Naive thymus-derived CD8-positive, alpha-beta T cell (primary cell): ENCODE data around the gene CRYBB3. TPM values are rescaled to one million over a fixed set of nuclear protein-coding genes. Genes with fewer than 3 reads are reported as not detected.
"Not testable (repeated sequence)": the region's sequence is repeated elsewhere in the genome, so short reads cannot be mapped to it uniquely, and the experiment has no call there.

Experiments used
- ATAC-seq, 2 donors: fragments of 150-1000 bp; cut with Tn5 transposase in 1 of 2; sonication (Bioruptor Pico), chemical (Tn5 transposase) in 1 of 2; 1 replicate in 1 of 2; 2 replicates in 1 of 2; pipeline ENCODE4 v1.10.0; 2021; ENCODE audit warnings: mild to moderate bottlenecking in 2 of 2, moderate library complexity in 2 of 2
- POLR2A ChIA-PET: fragments of 350-600 bp; sonication (Branson Sonifier 250); formaldehyde crosslinking; loops from one replicate; lab custom pipeline; 2021; ENCODE audit warnings: antibody characterized with exemption; lab: Charles Lee
- DNase-seq, 10 donors: peaks; one replicate each; pipeline versions ENCODE4 v3.0.0 to v3.0.0-alpha.2; 2020 to 2022
- H3K27ac Mint-ChIP-seq, 10 donors: one replicate each; pipeline ENCODE4 v1.8.0; 2020 to 2022; ENCODE audit warnings: mild to moderate bottlenecking in 10 of 10, mixed read lengths in 10 of 10, moderate library complexity in 4 of 10, inconsistent platforms in 1 of 10
- H3K27me3 Mint-ChIP-seq, 5 donors: one replicate each; pipeline ENCODE4 v1.8.0; 2021 to 2022; ENCODE audit warnings: mixed read lengths in 5 of 5
- H3K36me3 Mint-ChIP-seq, 3 donors: one replicate each; pipeline ENCODE4 v1.8.0; 2020 to 2022; ENCODE audit warnings: mixed read lengths in 3 of 3, mild to moderate bottlenecking in 2 of 3, inconsistent platforms in 1 of 3
- H3K4me1 Mint-ChIP-seq, 4 donors: one replicate each; pipeline ENCODE4 v1.8.0; 2021 to 2022; ENCODE audit warnings: mixed read lengths in 4 of 4
- H3K4me3 Mint-ChIP-seq, 10 donors: one replicate each; pipeline ENCODE4 v1.8.0; 2020 to 2022; ENCODE audit warnings: mild to moderate bottlenecking in 10 of 10, mixed read lengths in 10 of 10, moderate library complexity in 6 of 10, inconsistent platforms in 1 of 10
- H3K9me3 Mint-ChIP-seq, 9 donors: one replicate each; pipeline ENCODE4 v1.8.0; 2020 to 2022; ENCODE audit warnings: mixed read lengths in 9 of 9, mild to moderate bottlenecking in 3 of 9, inconsistent platforms in 1 of 9, moderate library complexity in 1 of 9
- polyA plus RNA-seq, 3 donors: library from polyadenylated mRNA; unstranded; fragments of 300-500 nt; fragmentation: Illumina TruSeq; gene quantifications; one replicate each; pipeline ENCODE4 v1.2.3, GENCODE V29; 2021
- total RNA-seq, 8 experiments: library from RNA in 2 of 8; stranded (reverse) in 2 of 8; gene quantifications; one replicate each; pipeline ENCODE4 v1.2.3 and lab custom pipeline; 2021 to 2026

Gene CRYBB3
- total and polyA plus RNA-seq, 5 experiments from 2014 or later, result not detected

- Mint-ChIP-seq H3K4me3 (no peak overlapping the region), H3K36me3 (peaks cover 0 to 3% (median 0%) of the 10 kb centered on the region in 3 donors), H3K27ac (no peak overlapping the region), H3K27me3 (no peaks in the 10 kb centered on the region), H3K4me1 (peaks cover 2 to 12% (median 3%) of the 10 kb centered on the region in 4 donors), H3K9me3 (no peaks in the 10 kb centered on the region)
- DNase-seq, result no peak
- no peak for ATAC-seq
- POLR2A ChIA-PET, result no interaction called here
Observed at GRCh38 chr22:25167082-25167481, 32.6 kb upstream of the CRYBB3 start.

GRCh38 chr22:25167834-25168601, 31.6 kb upstream of the CRYBB3 start:
- no peak overlapping the region for H3K4me3 Mint-ChIP-seq
- peaks cover 0 to 5% (median 0%) of the 10 kb centered on the region in 3 donors for H3K36me3 Mint-ChIP-seq
- H3K4me1 Mint-ChIP-seq, result peaks cover 2 to 12% (median 3%) of the 10 kb centered on the region in 4 donors
- ATAC-seq (no peak), DNase-seq (no peak)
- H3K27me3 Mint-ChIP-seq, result no peaks in the 10 kb centered on the region
- POLR2A ChIA-PET, result interaction anchor here (0.6 kb wide), 1 partner anchor 866 kb away, joined by 3 read pairs; no protein-coding TSS in a partner anchor
- H3K9me3 Mint-ChIP-seq, result no peaks in the 10 kb centered on the region
- H3K27ac Mint-ChIP-seq, result peak overlapping the region in 2 of 10 donors; percentile 14 to 53

GRCh38 chr22:25169278-25170031, 30.2 kb upstream of the CRYBB3 start:
- POLR2A ChIA-PET, result no interaction called here
- Mint-ChIP-seq H3K9me3 (no peaks in the 10 kb centered on the region), H3K4me1 (peaks cover 2 to 11% (median 3%) of the 10 kb centered on the region in 4 donors), H3K36me3 (peaks cover 0 to 9% (median 0%) of the 10 kb centered on the region in 3 donors), H3K27me3 (no peaks in the 10 kb centered on the region), H3K4me3 (no peak overlapping the region), H3K27ac (peak overlapping the region in 1 of 10 donors; percentile 52)
- no peak for ATAC-seq
- no peak for DNase-seq

- Mint-ChIP-seq H3K36me3 (peaks cover 0 to 19% (median 7%) of the 10 kb centered on the region in 3 donors), H3K9me3 (no peaks in the 10 kb centered on the region), H3K4me1 (peaks cover 0 to 2% (median 1%) of the 10 kb centered on the region in 4 donors), H3K27me3 (no peaks in the 10 kb centered on the region), H3K4me3 (no peak overlapping the region), H3K27ac (no peak overlapping the region)
- ATAC-seq, result no peak
- POLR2A ChIA-PET, result no interaction called here
- DNase-seq, result no peak
Observed at GRCh38 chr22:25170426-25170980, 29.2 kb upstream of the CRYBB3 start.

GRCh38 chr22:25172153-25172552, 27.5 kb upstream of the CRYBB3 start:
- Mint-ChIP-seq H3K4me1 (peaks cover 0 to 2% (median under 1%) of the 10 kb centered on the region in 4 donors), H3K36me3 (peaks cover 0 to 24% (median 15%) of the 10 kb centered on the region in 3 donors), H3K27me3 (no peaks in the 10 kb centered on the region), H3K9me3 (no peaks in the 10 kb centered on the region), H3K27ac (peak overlapping the region in 2 of 10 donors; percentile 22 to 44), H3K4me3 (no peak overlapping the region)
- peak in 7 of 10 donors; percentile 10 to 71 (median 24) for DNase-seq
- POLR2A ChIA-PET, result no interaction called here
- ATAC-seq, result peak; percentile 59 to 66

- Mint-ChIP-seq H3K4me3 (no peak overlapping the region), H3K27me3 (no peaks in the 10 kb centered on the region), H3K4me1 (no peaks in the 10 kb centered on the region), H3K36me3 (peaks cover 0 to 30% (median 20%) of the 10 kb centered on the region in 3 donors), H3K9me3 (peaks cover 0 to under 1% (median 0%) of the 10 kb centered on the region in 9 donors), H3K27ac (no peak overlapping the region)
- POLR2A ChIA-PET, result no interaction called here
- no peak for DNase-seq
- ATAC-seq, result no peak
Observed at GRCh38 chr22:25174156-25174887, 25.3 kb upstream of the CRYBB3 start.

GRCh38 chr22:25174888-25175411, 24.7 kb upstream of the CRYBB3 start:
- peaks cover 5 to 35% (median 26%) of the 10 kb centered on the region in 3 donors for H3K36me3 Mint-ChIP-seq

GRCh38 chr22:25176175-25176574, 23.5 kb upstream of the CRYBB3 start:
- ATAC-seq (no peak), DNase-seq (no peak)
- no peaks in the 10 kb centered on the region for H3K27me3 Mint-ChIP-seq
- H3K4me3 Mint-ChIP-seq, result no peak overlapping the region
- H3K36me3 Mint-ChIP-seq, result peaks cover 6 to 37% (median 29%) of the 10 kb centered on the region in 3 donors
- POLR2A ChIA-PET, result no interaction called here
- no peak overlapping the region for H3K27ac Mint-ChIP-seq
- peaks cover 0 to 7% (median 0%) of the 10 kb centered on the region in 9 donors for H3K9me3 Mint-ChIP-seq
- H3K4me1 Mint-ChIP-seq, result no peaks in the 10 kb centered on the region

More at GRCh38 chr22:25174888-25175411, 24.7 kb upstream of the CRYBB3 start:
- peaks cover 0 to 7% (median 0%) of the 10 kb centered on the region in 9 donors for H3K9me3 Mint-ChIP-seq
- H3K4me3 Mint-ChIP-seq, result no peak overlapping the region
- POLR2A ChIA-PET, result no interaction called here
- H3K4me1 Mint-ChIP-seq, result no peaks in the 10 kb centered on the region
- H3K27me3 Mint-ChIP-seq, result no peaks in the 10 kb centered on the region
- ATAC-seq (no peak), DNase-seq (no peak)
- H3K27ac Mint-ChIP-seq, result peak overlapping the region in 1 of 10 donors; percentile 50

- H3K27ac Mint-ChIP-seq, result no peak overlapping the region
- H3K36me3 Mint-ChIP-seq, result peaks cover 6 to 34% (median 29%) of the 10 kb centered on the region in 3 donors
- no peak for DNase-seq
- H3K4me3 Mint-ChIP-seq, result no peak overlapping the region
- POLR2A ChIA-PET, result no interaction called here
- H3K4me1 Mint-ChIP-seq, result no peaks in the 10 kb centered on the region
- H3K27me3 Mint-ChIP-seq, result no peaks in the 10 kb centered on the region
- peaks cover 0 to 7% (median 0%) of the 10 kb centered on the region in 9 donors for H3K9me3 Mint-ChIP-seq
- ATAC-seq, result no peak
Observed at GRCh38 chr22:25176799-25177198, 22.9 kb upstream of the CRYBB3 start.

GRCh38 chr22:25177226-25177625, 22.4 kb upstream of the CRYBB3 start:
- no peak for ATAC-seq
- Mint-ChIP-seq H3K4me3 (no peak overlapping the region), H3K9me3 (peaks cover 0 to 7% (median 0%) of the 10 kb centered on the region in 9 donors), H3K36me3 (peaks cover 6 to 35% (median 29%) of the 10 kb centered on the region in 3 donors), H3K27me3 (no peaks in the 10 kb centered on the region), H3K4me1 (no peaks in the 10 kb centered on the region), H3K27ac (peak overlapping the region in 1 of 10 donors; percentile 43)
- POLR2A ChIA-PET, result no interaction called here
- no peak for DNase-seq

GRCh38 chr22:25177895-25178294, 21.8 kb upstream of the CRYBB3 start:
- no peak for DNase-seq
- POLR2A ChIA-PET, result no interaction called here
- no peaks in the 10 kb centered on the region for H3K4me1 Mint-ChIP-seq
- no peak overlapping the region for H3K27ac Mint-ChIP-seq
- no peak overlapping the region for H3K4me3 Mint-ChIP-seq
- H3K9me3 Mint-ChIP-seq, result peaks cover 0 to 7% (median 0%) of the 10 kb centered on the region in 9 donors
- no peaks in the 10 kb centered on the region for H3K27me3 Mint-ChIP-seq
- ATAC-seq, result no peak
- H3K36me3 Mint-ChIP-seq, result peaks cover 6 to 36% (median 29%) of the 10 kb centered on the region in 3 donors

- DNase-seq, H3K9me3 Mint-ChIP-seq, POLR2A ChIA-PET, H3K27me3 Mint-ChIP-seq, H3K4me1 Mint-ChIP-seq: not testable (repeated sequence)
- H3K27ac Mint-ChIP-seq, result peak overlapping the region in 6 of 10 donors; percentile 34 to 80 (median 62)
- H3K36me3 Mint-ChIP-seq, result peaks cover 6 to 36% (median 29%) of the 10 kb centered on the region in 3 donors
- H3K4me3 Mint-ChIP-seq, result peak overlapping the region in 8 of 10 donors; percentile 22 to 88 (median 56)
- peak in 1 of 2 donors; percentile 54 for ATAC-seq
Observed at GRCh38 chr22:25178348-25178747, 21.3 kb upstream of the CRYBB3 start.
